ENCODE data around the gene KANK2. TPM values are rescaled to one million over a fixed set of nuclear protein-coding genes. Genes with fewer than 3 reads are reported as not detected.

KANK2 gene
- total and polyA plus RNA-seq, 2 of the 13 experiments (the other 11 are each of a cell fraction or from before 2014, with no cell fraction given), result 5.7 to 12.9 TPM

- TF ChIP-seq PATZ1 (CRISPR knock-in tag; IDR thresholded peaks at IDR 0.05) (no peak), ZNF44 (CRISPR knock-in tag; IDR thresholded peaks at IDR 0.05) (no peak), HINFP (CRISPR knock-in tag; IDR thresholded peaks at IDR 0.05; ENCODE audit: low read depth) (no peak), ZNF615 (CRISPR knock-in tag; IDR thresholded peaks at IDR 0.05; ENCODE audit: borderline replicate concordance) (no peak), SP1 (IDR thresholded peaks at IDR 0.05) (no peak), SP1 (CRISPR knock-in tag; IDR thresholded peaks at IDR 0.05) (no peak), NFATC3 (CRISPR knock-in tag; IDR thresholded peaks at IDR 0.05) (no peak), SKI (IDR thresholded peaks at IDR 0.05; ENCODE audit: partially characterized antibody) (no peak), ATF1 (CRISPR knock-in tag; IDR thresholded peaks at IDR 0.05) (no peak), ZNF30 (CRISPR knock-in tag; IDR thresholded peaks at IDR 0.05) (no peak), SMAD9 (CRISPR knock-in tag; IDR thresholded peaks at IDR 0.05) (no peak)
- TF ChIP-seq, protein P1, sequence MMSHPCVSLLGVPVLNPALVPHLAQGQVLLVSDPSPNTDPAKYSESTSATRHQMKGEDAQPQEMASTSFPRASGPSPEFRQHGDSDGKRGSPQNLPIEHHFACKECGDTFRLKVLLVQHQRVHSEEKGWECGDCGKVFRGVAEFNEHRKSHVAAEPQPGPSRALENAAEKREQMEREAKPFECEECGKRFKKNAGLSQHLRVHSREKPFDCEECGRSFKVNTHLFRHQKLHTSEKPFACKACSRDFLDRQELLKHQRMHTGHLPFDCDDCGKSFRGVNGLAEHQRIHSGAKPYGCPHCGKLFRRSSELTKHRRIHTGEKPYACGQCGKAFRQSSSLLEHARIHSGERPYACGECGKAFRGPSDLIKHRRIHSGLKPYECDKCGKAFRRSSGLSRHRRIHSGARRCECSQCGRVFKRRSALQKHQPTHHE (CRISPR knock-in tag; IDR thresholded peaks at IDR 0.05; ENCODE audit: borderline replicate concordance), result no peak
- POLR2A ChIA-PET, result interaction anchor here (1.0 to 1.3 kb wide), 2 partner anchors 8 to 9 kb away, joined by 4 to 5 read pairs; no protein-coding TSS in a partner anchor
- in situ Hi-C loops (cut with HindIII; ENCODE audit: extremely low pct_ligation_motif_present, low pct_unique_long_range_greater_than_20kb), result no loop called here
- no peak for DNase-seq (ENCODE audit: low spot score)
- Histone ChIP-seq H3K4me3 (replicated peaks in 1 of 3; ENCODE audit: insufficient read depth in 1 of 3, low read depth in 2 of 3, low read length in 3 of 3) (no peak overlapping the region), H3K9me3 (ENCODE audit: low read length) (no peaks in the 10 kb centered on the region), H3K4me2 (ENCODE audit: low read depth, low read length) (no peak overlapping the region), H3K27me3 (ENCODE audit: control insufficient read depth in 1 of 2, insufficient read depth in 2 of 2, low read length in 2 of 2) (no peaks in the 10 kb centered on the region; a peak in 1 of 5 replicates), H2AFZ (ENCODE audit: low read length) (no peak overlapping the region), H3K79me2 (ENCODE audit: insufficient read depth, low read length) (peaks cover 26% of the 10 kb centered on the region), H3K4me1 (ENCODE audit: insufficient read depth, low read length) (peaks cover 29% of the 10 kb centered on the region), H3K27ac (ENCODE audit: extremely low read length, insufficient read depth, low read length) (no peak overlapping the region), H4K20me1 (ENCODE audit: insufficient read depth, low read length) (no peaks in the 10 kb centered on the region), H3K9ac (ENCODE audit: insufficient read depth, low read depth, low read length) (no peak overlapping the region), H3K36me3 (replicated peaks in 1 of 2; ENCODE audit: control insufficient read depth in 1 of 2, insufficient read depth in 2 of 2, low read length in 2 of 2) (peaks cover 1 to 14% of the 10 kb centered on the region in 2 experiments; a peak in 4 of 5 replicates)
- 98% methylated on average over 7 of the region's 7 CpGs for WGBS (ENCODE audit: low lambda C conversion rate)
- intact Hi-C loops (cut with micrococcal nuclease; ENCODE audit: unreplicated experiment), result no loop called here
- no peak for FAIRE-seq
- no peak for ATAC-seq
- CTCF ChIA-PET (ENCODE audit: low intra/inter-chr PET ratio, low total read pairs), result no interaction called here
- no TSS peak for BruUV-seq (replicated peaks)
Measured at GRCh38 chr19:11151181-11151580, 46.2 kb downstream of the KANK2 start.

Measured in HepG2 (cell line).